ENCODE measurements around the gene BBS1. TPM values are rescaled to one million over a fixed set of nuclear protein-coding genes. Genes with fewer than 3 reads are reported as not detected.

Gene BBS1
- total RNA-seq, 2 donors from 2014 or later, result 49.0 to 58.0 TPM

GRCh38 chr11:66549696-66550095, 39.3 kb downstream of the BBS1 start:
- intact Hi-C loops (cut with DNase I), result no loop called here
- Histone ChIP-seq H3K4me3 (no peak overlapping the region), H3K9me3 (no peaks in the 10 kb centered on the region), H3K36me3 (replicated peaks in 1 of 2; ENCODE audit: insufficient read depth in 1 of 2, low read depth in 2 of 2) (no peaks in the 10 kb centered on the region), H3K27ac (no peak overlapping the region), H3K27me3 (no peaks in the 10 kb centered on the region), H3K4me1 (peaks cover 15% of the 10 kb centered on the region)
- WGBS, 2 donors, result 90 to 91% methylated on average over 3 of the region's 3 CpGs
- DNase-seq (no peak), ATAC-seq (no peak)
- TF ChIP-seq POLR2A (IDR thresholded peaks at IDR 0.05) (no peak), CTCF (IDR thresholded peaks at IDR 0.05) (no peak)

GRCh38 chr11:66550887-66551286, 40.5 kb downstream of the BBS1 start:
- no peak for DNase-seq
- no peak for TF ChIP-seq POLR2A (IDR thresholded peaks at IDR 0.05)
- TF ChIP-seq CTCF (IDR thresholded peaks at IDR 0.05), result no peak
- H3K27me3 ChIP-seq, result no peaks in the 10 kb centered on the region

GRCh38 chr11:66554602-66555001, 44.2 kb downstream of the BBS1 start:
- Histone ChIP-seq H3K27ac (no peak overlapping the region), H3K27me3 (no peaks in the 10 kb centered on the region), H3K4me1 (peaks cover 9% of the 10 kb centered on the region), H3K4me3 (no peak overlapping the region), H3K36me3 (replicated peaks in 1 of 2; ENCODE audit: insufficient read depth in 1 of 2, low read depth in 2 of 2) (no peaks in the 10 kb centered on the region), H3K9me3 (no peaks in the 10 kb centered on the region)
- intact Hi-C loops (cut with DNase I), result no loop called here
- no peak for TF ChIP-seq POLR2A (IDR thresholded peaks at IDR 0.05)
- no peak for TF ChIP-seq CTCF (IDR thresholded peaks at IDR 0.05)
- WGBS, 2 donors, result 69 to 75% methylated on average over 5 of the region's 5 CpGs
- ATAC-seq (no peak), DNase-seq (no peak)

More at GRCh38 chr11:66550887-66551286, 40.5 kb downstream of the BBS1 start:
- Histone ChIP-seq H3K4me3 (no peak overlapping the region), H3K36me3 (replicated peaks in 1 of 2; ENCODE audit: insufficient read depth in 1 of 2, low read depth in 2 of 2) (no peaks in the 10 kb centered on the region), H3K4me1 (peaks cover 7% of the 10 kb centered on the region), H3K9me3 (no peaks in the 10 kb centered on the region), H3K27ac (no peak overlapping the region)
- intact Hi-C loops (cut with DNase I), result no loop called here
- WGBS, 2 donors, result 57 to 78% methylated on average over 3 to 4 of the region's 4 CpGs
- no peak for ATAC-seq

- WGBS, 2 donors, result 54 to 74% methylated on average over 3 of the region's 3 CpGs
- intact Hi-C loops (cut with DNase I), result no loop called here
Observed at GRCh38 chr11:66555416-66555815, 45.0 kb downstream of the BBS1 start.

More at GRCh38 chr11:66555416-66555815, 45.0 kb downstream of the BBS1 start:
- ATAC-seq (no peak), DNase-seq (no peak)
- no peaks in the 10 kb centered on the region for H3K36me3 ChIP-seq (replicated peaks in 1 of 2; ENCODE audit: insufficient read depth in 1 of 2, low read depth in 2 of 2)
- no peaks in the 10 kb centered on the region for H3K9me3 ChIP-seq
- no peak overlapping the region for H3K4me3 ChIP-seq
- no peaks in the 10 kb centered on the region for H3K27me3 ChIP-seq
- peaks cover 9% of the 10 kb centered on the region for H3K4me1 ChIP-seq
- no peak overlapping the region for H3K27ac ChIP-seq
- TF ChIP-seq CTCF (IDR thresholded peaks at IDR 0.05), result no peak
- TF ChIP-seq POLR2A (IDR thresholded peaks at IDR 0.05), result no peak

Measured in body of pancreas (tissue), 4 donors.